DND-41 (cell line): ENCODE measurements around the gene TNFRSF8.

Experiments used
- EZH2 ChIP-seq: IDR thresholded peaks from 3 replicates; pipeline ENCODE4 v1.6.1; 2012; ENCODE audit warnings: borderline replicate concordance, low read depth, mild to moderate bottlenecking, moderate library complexity, low read length, inconsistent platforms; ENCODE audit not compliant: severe bottlenecking
- TF ChIP-seq, protein P1 (sequence below): IDR thresholded peaks from 2 replicates; pipeline ENCODE4 v1.5.1; 2012; ENCODE audit warnings: borderline replicate concordance, low read length, moderate library complexity, mild to moderate bottlenecking; ENCODE audit not compliant: poor library complexity, severe bottlenecking; ENCODE audit errors: extremely low read depth

- no peak for TF ChIP-seq EZH2
- TF ChIP-seq, protein P1, sequence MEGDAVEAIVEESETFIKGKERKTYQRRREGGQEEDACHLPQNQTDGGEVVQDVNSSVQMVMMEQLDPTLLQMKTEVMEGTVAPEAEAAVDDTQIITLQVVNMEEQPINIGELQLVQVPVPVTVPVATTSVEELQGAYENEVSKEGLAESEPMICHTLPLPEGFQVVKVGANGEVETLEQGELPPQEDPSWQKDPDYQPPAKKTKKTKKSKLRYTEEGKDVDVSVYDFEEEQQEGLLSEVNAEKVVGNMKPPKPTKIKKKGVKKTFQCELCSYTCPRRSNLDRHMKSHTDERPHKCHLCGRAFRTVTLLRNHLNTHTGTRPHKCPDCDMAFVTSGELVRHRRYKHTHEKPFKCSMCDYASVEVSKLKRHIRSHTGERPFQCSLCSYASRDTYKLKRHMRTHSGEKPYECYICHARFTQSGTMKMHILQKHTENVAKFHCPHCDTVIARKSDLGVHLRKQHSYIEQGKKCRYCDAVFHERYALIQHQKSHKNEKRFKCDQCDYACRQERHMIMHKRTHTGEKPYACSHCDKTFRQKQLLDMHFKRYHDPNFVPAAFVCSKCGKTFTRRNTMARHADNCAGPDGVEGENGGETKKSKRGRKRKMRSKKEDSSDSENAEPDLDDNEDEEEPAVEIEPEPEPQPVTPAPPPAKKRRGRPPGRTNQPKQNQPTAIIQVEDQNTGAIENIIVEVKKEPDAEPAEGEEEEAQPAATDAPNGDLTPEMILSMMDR: no peak
These were observed 92.2 kb downstream of the TNFRSF8 start for GRCh38 chr1:12155328-12155727.
